Left renal cortex interstitium (tissue), 4 donors: ENCODE measurements around the gene ZNF423. TPM values are rescaled to one million over a fixed set of nuclear protein-coding genes. Genes with fewer than 3 reads are reported as not detected.
"Not testable (repeated sequence)": the region's sequence is repeated elsewhere in the genome, so short reads cannot be mapped to it uniquely, and the experiment has no call there.

Experiments used
- DNase-seq, 4 donors: peaks; one replicate each; pipeline ENCODE4 v3.0.0-alpha.2; 2013; ENCODE audit warnings: low read depth in 4 of 4, low spot score in 2 of 4, missing footprints in 1 of 4
- polyA plus RNA-seq, 4 donors: library from polyadenylated mRNA; unstranded; fragments of 120-200 nt; gene quantifications; one replicate each; pipeline ENCODE4 v1.2.1, GENCODE V29; 2013; ENCODE audit not compliant: insufficient read length in 4 of 4

The ZNF423 gene
- polyA plus RNA-seq, 4 donors = 24.0 to 32.5 (median 28.8) TPM

DNA sequence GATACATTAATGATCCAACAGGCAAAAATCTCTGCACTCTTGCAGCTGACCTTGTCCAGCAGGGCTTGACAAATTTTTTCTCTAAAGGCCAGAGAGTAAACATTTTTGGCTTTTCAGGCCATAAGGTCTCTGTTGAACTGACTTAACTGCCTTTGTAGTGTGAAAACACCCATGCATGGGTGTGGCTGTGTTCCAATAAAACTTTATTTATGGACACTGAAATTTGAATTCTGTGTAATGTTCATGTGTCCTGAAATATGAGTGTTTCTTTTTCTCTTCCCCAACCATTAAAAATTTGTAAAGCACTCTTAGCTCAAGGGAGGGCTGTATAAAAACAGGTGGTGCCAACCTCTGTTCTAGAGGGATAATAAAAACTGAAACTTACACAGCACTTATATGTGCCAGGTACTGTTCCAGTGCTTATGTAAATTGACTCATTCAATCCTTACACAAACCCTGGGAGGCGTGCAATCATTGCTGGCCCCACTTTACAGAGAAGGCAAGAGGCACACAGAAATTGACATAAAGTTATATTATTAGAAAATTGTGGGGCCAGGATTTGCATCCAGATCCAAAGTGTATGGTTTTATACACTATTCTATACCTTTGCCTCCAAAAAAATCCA is 18.8 kb upstream of the ZNF423 start:
- DNase-seq = no peak

DNA sequence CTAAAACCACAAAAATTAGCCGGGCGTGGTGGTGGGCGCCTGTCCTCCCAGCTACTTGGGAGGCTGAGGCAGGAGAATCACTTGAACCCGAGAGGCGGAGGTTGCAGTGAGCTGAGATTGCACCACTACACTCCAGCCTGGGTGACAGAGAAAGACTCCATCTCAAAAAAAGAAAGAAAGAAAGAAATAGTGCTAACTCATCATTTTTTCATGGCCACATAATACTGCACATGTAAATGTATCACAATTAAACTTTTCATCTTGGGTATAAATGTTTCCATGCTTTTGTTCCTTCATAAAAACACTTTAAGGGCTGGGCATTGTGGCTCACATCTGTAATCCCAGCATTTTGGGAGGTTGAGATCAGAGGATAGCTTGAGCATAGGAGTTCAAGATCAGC is 15.9 kb upstream of the ZNF423 start:
- DNase-seq = not testable (repeated sequence)

GRCh38 chr16:49869731-49870130 is 13.8 kb upstream of the ZNF423 start:
- no peak for DNase-seq

DNA sequence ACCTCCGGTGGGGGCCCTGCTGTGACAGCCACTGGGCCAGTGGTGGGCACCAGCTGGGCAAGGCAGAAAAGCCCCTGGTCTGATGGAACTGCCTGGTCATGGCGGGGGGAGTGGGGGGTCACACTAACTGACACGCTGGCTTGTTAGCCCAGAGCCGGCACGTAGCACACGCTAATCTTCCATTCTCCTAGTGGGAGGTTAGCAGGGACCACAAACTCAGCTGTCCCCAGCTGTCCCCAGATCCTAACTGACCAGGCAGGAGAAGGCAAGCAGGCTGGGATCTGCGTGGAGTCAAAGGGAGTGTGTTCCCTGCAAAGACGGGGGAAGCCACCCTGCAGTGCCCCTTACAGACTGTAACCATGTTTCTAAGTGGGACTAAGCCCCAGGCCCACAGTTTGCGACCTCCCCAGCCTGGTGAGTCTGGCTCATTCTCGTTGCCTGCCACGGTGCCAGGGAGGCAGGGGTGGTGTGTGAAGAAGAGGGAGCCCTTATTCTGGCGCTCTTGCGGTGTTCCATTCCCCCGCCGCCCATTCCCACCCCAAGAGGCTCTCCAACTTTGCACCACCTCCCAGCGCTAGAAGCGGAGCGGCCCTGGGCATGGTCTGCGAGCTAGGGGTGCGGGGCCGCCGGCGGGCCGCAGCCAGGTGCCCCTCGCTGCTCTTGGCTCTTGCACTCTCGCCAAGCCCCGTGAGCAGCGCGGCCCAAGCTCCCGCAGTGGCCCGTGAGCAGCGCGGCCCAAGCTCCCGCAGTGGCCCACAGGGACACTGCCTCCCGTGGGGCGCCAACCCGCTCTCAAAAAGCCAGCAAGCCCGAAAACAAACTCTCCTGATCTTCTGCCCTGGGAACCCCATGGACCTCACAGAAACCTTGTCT is 12.1 kb upstream of the ZNF423 start:
- DNase-seq = no peak

GRCh38 chr16:49867234-49867633 is 11.3 kb upstream of the ZNF423 start:
- no peak for DNase-seq

DNA sequence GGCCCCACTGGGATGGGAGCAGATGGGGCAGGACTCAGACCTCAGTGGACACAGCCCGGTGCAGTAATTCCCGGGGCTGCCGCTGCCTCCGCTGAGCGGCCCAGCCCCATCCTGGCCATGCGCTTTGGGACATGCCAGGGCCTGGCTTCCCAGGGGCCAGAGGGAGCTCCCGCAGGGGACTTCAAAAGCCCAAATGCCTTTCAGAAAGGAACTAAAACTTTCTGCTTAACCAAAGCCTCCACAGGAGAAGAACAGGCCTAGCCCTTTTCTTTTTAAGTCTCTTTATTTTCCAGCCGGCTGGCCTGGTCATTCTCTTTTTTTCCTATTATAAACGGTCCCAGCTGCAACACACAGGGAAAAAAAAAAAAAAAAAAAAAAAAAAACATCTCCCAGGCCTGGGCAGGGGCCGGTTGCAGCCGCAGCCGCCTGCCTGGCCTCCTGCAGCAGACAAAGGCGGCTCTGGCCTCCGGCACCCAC is 10.7 kb upstream of the ZNF423 start:
- DNase-seq = no peak

DNA sequence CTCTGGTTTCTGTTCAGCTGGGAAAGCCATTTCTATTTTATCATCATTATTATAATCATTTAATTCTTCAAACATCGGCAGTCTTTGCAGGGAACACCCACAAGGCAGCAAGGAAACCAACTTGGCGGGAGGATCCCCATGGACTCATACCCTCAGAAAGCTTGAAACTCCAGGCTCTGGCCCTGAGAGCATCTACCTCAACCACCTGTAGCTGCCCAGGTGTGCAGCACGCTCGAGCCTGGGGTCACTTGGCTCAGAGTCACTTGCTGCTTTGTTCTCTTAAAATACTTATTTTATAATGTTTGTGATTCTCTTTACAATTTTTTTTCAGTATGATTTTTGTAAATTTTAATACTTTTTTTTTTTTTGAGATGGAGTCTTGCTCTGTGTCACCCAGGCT is 6.8 kb upstream of the ZNF423 start:
- no peak for DNase-seq

GRCh38 chr16:49861299-49861698 is 5.4 kb upstream of the ZNF423 start:
- DNase-seq = no peak

GRCh38 chr16:49860593-49860992 is 4.7 kb upstream of the ZNF423 start:
- no peak for DNase-seq

DNA sequence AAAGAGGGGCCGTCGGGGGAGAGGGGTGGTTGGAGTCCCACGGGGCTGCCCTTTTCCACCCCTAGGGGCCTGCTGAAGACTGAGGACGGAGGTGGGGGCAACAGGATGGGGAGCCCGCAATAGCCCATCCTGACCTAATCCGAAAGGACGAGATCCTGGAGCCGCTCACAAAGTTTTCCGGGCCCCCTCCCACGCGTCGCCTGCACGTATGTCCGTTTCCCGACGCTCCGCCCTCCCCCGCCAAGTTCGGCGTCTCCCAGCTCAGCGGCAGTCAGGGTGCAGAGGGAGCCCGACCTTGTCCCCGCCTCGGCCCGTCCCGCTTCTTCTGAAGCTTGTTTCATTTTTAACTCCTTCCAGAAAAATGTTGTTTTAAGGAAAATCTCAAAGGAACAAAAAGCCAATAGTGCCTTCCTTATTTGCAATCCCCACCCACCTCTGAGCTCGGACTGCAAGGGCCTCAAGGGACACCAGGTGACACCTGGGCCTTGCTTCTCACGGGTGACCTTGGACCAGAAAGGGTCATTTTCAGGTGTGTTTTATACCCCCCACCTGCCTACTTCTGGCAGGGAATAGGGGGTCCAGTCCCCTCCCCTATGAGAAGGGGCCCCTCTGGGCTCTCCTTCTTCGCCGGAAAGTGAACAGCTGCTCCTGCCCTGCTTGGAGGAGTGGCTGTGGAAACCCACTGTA is 3.4 kb upstream of the ZNF423 start:
- peak in 1 of 4 donors; percentile 68 for DNase-seq

DNA sequence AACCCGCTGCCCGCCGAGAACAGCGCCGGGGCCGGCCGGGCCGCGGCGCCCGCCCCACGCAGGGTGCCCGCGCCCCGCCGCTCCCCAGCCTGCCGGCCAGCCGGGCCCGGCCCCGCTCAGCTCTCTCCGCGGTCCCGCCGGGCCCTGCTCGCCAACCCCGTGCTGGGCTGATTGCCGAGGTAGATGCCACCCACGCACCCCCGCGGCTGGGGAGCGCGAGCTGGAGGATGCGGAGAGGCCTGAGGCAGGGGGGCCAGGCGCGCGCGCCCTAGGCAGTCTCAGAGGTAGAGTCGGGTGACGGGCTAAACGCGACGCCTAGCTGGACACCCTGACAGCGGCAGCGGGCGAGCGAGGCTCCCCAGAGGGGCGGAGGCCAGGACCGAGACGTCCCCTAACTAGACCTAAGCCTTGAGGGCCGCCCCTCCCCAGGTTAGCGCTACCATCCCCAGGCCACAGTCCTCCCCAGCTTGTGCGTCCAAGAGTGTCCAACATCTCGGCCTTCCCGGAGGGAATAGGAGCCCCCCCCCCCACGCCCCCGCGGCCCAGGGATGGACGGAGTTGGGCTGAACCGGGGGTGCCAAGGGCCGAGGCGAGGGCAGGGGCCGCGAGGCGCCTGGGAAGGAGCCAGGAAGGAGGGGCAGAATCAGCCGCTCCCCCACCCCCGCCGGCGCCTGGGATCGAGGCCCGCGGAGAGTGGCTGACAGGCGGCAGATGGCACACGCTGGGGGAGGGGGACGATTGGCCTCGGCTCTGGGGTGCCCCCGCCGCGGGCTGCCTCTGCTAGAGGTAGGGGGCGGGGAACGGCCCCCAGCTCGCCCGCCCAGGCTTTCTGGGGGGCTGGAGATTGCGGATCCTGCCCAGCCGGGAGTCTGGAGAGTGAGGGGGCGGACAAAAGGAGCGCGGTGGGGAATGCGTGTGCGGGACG is 2.5 kb upstream of the ZNF423 start:
- peak in 1 of 4 donors; percentile 57 for DNase-seq

DNA sequence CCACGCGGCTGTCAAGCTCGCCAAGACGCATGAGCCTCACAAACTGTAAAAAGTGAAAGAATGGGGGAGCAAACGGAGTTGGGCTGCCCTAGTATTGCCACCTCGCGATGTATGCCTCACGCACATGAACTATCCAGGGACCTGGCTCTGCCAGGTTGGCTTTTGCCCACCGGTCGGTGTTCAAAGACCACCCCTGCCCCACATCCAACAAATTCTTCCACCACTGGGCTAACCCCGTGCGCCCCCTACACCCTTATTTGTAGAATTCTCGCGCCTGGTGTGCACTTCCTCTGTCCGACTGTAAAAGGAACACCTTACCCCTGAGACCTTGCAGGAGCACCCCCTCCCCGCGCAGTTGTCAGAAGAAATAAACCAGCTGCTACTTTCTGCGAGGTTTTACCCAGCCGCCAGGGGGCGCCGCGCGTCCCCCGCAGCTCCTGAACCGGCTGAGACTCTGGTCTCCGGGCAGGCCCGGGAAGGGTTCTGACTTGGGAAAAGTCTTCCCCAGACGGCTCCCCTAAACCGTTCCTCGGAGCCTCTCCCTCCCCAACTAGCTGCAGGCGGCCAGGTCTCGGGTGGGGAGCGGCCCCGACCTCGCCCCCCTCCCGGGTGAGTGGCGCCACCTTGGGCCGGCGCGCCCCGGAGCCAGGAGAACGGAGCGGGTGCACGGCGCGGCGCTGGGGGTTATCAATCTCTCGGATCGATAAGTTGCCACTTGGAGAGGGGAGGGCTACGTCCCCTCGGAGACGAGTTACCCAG is 1.7 kb upstream of the ZNF423 start:
- peak in 1 of 4 donors; percentile 56 for DNase-seq

GRCh38 chr16:49856672-49857330 is 889 bp upstream of the ZNF423 start:
- DNase-seq = peak in 1 of 4 donors; percentile 73

DNA sequence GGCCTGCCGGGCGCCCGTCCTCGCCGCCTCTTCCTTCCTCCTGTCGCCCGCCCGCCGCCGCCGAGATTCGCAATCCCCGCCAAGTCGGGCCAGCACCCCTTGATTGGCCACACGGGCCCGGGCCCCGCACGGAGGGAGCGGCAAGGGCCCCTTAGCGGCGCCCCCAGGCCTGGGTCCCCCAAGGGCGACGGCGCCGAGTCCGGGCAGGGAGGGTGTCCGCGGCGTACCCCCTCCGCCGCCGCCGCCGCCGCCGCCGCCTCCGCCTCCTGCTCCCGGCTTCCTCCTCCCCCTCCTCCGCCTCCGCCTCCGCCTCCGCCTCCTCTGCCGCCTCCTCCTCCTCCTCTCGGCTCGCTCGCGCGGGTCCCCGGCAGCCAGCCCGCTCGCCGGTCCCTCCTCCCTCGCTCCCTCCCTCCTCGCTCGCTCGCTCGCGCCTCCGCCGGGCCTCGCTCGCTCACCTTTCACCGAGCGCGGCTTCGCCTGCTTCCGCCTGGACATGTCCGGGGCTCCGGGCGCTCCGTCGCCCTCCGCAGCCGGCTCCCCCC is 561 bp downstream of the ZNF423 start:
- peak in 1 of 4 donors; percentile 78 for DNase-seq

DNA sequence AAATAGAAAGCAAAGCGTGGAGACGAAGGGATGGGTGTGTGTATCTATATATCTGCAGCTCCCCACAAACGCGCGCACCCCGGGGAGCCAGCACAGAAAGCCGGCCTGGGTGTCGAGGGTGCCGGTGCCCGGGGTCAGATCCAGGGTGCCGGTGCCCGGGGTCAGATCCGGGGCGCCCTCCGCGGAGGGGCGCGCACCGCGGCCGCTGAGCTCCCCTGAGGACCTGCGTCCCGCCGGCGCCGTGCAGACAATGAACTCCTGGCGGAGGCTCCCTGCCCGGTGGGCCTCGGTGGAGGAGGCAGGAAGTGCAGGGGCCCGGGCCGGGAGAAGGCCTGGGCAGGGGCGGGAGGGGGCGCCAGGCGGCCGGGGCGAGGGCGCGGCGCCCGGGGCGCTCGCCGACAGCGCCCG is 1.1 kb downstream of the ZNF423 start:
- no peak for DNase-seq

GRCh38 chr16:49854188-49854795 is 1.6 kb downstream of the ZNF423 start:
- DNase-seq = no peak

GRCh38 chr16:49852279-49852678 is 3.6 kb downstream of the ZNF423 start:
- no peak for DNase-seq

- DNase-seq = no peak
These were observed 4.5 kb downstream of the ZNF423 start for GRCh38 chr16:49851468-49851787.
